OCI-LY1 (cell line): ENCODE measurements around the gene FRMD4A.

Experiments
- H2AFZ ChIP-seq: fragments of 200-600 bp; sonication (generic), shearing (Covaris generic); 2 replicates; pipeline ENCODE4 v1.6.0; 2014; ENCODE audit warnings: antibody characterized with exemption, mild to moderate bottlenecking, low read length
- H3F3A ChIP-seq: fragments of 200-600 bp; sonication (generic), shearing (Covaris generic); 2 replicates; pipeline ENCODE4 v1.6.0; 2014; ENCODE audit warnings: mild to moderate bottlenecking, antibody characterized with exemption, low read length, moderate library complexity; ENCODE audit not compliant: insufficient read depth
- H3K27ac ChIP-seq: fragments of 200-600 bp; sonication (generic); 2 replicates; pipeline ENCODE4 v1.5.1; 2014; ENCODE audit warnings: low read length, mixed run types, mild to moderate bottlenecking, low read depth; ENCODE audit not compliant: poor library complexity, severe bottlenecking
- H3K27me3 ChIP-seq: fragments of 200-600 bp; sonication (generic); 2 replicates; pipeline ENCODE4 v1.6.0; 2014; ENCODE audit warnings: antibody characterized with exemption, mild to moderate bottlenecking, low read length, moderate library complexity; ENCODE audit not compliant: insufficient read depth
- H3K36me3 ChIP-seq: fragments of 200-600 bp; sonication (generic); 2 replicates; pipeline ENCODE4 v1.6.1; 2014; ENCODE audit warnings: mild to moderate bottlenecking, antibody characterized with exemption, low read length, moderate library complexity, mixed read lengths; ENCODE audit not compliant: insufficient read depth
- H3K4me1 ChIP-seq: fragments of 200-600 bp; sonication (generic); 2 replicates; pipeline ENCODE4 v1.5.1; 2014; ENCODE audit warnings: mild to moderate bottlenecking, low read length, moderate library complexity; ENCODE audit not compliant: insufficient read depth, severe bottlenecking
- H3K4me2 ChIP-seq: fragments of 200-600 bp; sonication (generic), shearing (Covaris generic); 2 replicates; pipeline ENCODE4 v1.6.1; 2014; ENCODE audit warnings: low read length
- H3K4me3 ChIP-seq: fragments of 200-600 bp; sonication (generic); 2 replicates; pipeline ENCODE4 v1.5.1; 2014; ENCODE audit warnings: low read length, low read depth, mild to moderate bottlenecking, mixed read lengths; ENCODE audit not compliant: poor library complexity, severe bottlenecking
- H3K79me2 ChIP-seq: fragments of 200-600 bp; shearing (Covaris generic); 2 replicates; pipeline ENCODE4 v1.6.1; 2016; ENCODE audit warnings: mixed run types, low read length, mixed read lengths; ENCODE audit not compliant: insufficient read depth
- H3K9ac ChIP-seq: fragments of 200-600 bp; sonication (generic), shearing (Covaris generic); 2 replicates; pipeline ENCODE4 v1.6.1; 2014; ENCODE audit warnings: mild to moderate bottlenecking, low read length, mixed read lengths
- H3K9me2 ChIP-seq: fragments of 200-600 bp; sonication (generic), shearing (Covaris generic); 2 replicates; pipeline ENCODE4 v1.6.1; 2014; ENCODE audit warnings: low read depth, mild to moderate bottlenecking, low read length, mixed read lengths
- H3K9me3 ChIP-seq: fragments of 200-600 bp; shearing (Covaris generic); 2 replicates; pipeline ENCODE4 v1.6.1; 2014; ENCODE audit warnings: low read length, mixed read lengths
- H4K20me1 ChIP-seq: fragments of 200-600 bp; sonication (generic), shearing (Covaris generic); 2 replicates; pipeline ENCODE4 v1.6.0; 2016; ENCODE audit warnings: mild to moderate bottlenecking, low read length; ENCODE audit not compliant: insufficient read depth
- CTCF ChIP-seq: fragments of 200-600 bp; sonication (generic), shearing (Covaris generic); IDR thresholded peaks from 2 replicates; pipeline ENCODE4 v1.5.1; 2017; ENCODE audit warnings: mild to moderate bottlenecking, antibody characterized with exemption, low read length, moderate library complexity, mixed read lengths
- EZH2 ChIP-seq: fragments of 200-600 bp; sonication (generic), shearing (Covaris generic); IDR thresholded peaks from 2 replicates; pipeline ENCODE4 v1.8.0; 2017; ENCODE audit warnings: borderline replicate concordance, mixed run types, mild to moderate bottlenecking, antibody characterized with exemption, low read length, moderate library complexity, mixed read lengths

Gene FRMD4A

GRCh38 chr10:13946209-13946460 lies 384.6 kb downstream of the FRMD4A start:
- Histone ChIP-seq H3K27me3 (no peaks in the 10 kb centered on the region), H3K27ac (no peak overlapping the region), H3F3A (no peaks in the 10 kb centered on the region), H3K4me3 (no peak overlapping the region), H2AFZ (no peak overlapping the region), H3K36me3 (no peaks in the 10 kb centered on the region), H3K4me1 (no peaks in the 10 kb centered on the region), H3K4me2 (no peak overlapping the region), H3K9me2 (no peaks in the 10 kb centered on the region), H3K9ac (no peak overlapping the region), H3K79me2 (no peaks in the 10 kb centered on the region), H3K9me3 (no peaks in the 10 kb centered on the region), H4K20me1 (no peaks in the 10 kb centered on the region)
- TF ChIP-seq CTCF (no peak), EZH2 (no peak)

GRCh38 chr10:13945390-13946208 lies 385.1 kb downstream of the FRMD4A start:
- Histone ChIP-seq H3K79me2 (no peaks in the 10 kb centered on the region), H3F3A (no peaks in the 10 kb centered on the region), H3K4me3 (no peak overlapping the region), H3K27ac (no peak overlapping the region), H4K20me1 (no peaks in the 10 kb centered on the region), H3K9me2 (no peaks in the 10 kb centered on the region), H3K4me2 (no peak overlapping the region), H3K4me1 (no peaks in the 10 kb centered on the region), H3K9me3 (no peaks in the 10 kb centered on the region), H3K27me3 (no peaks in the 10 kb centered on the region), H3K36me3 (no peaks in the 10 kb centered on the region), H3K9ac (no peak overlapping the region), H2AFZ (no peak overlapping the region)
- TF ChIP-seq EZH2 (no peak), CTCF (no peak)

- Histone ChIP-seq H3K27ac (no peak overlapping the region), H3K79me2 (no peaks in the 10 kb centered on the region), H3K9me2 (no peaks in the 10 kb centered on the region), H3K4me1 (no peaks in the 10 kb centered on the region), H3K36me3 (no peaks in the 10 kb centered on the region), H3K4me3 (no peak overlapping the region), H3K4me2 (no peak overlapping the region), H3K9ac (no peak overlapping the region), H3K9me3 (no peaks in the 10 kb centered on the region), H2AFZ (no peak overlapping the region), H4K20me1 (no peaks in the 10 kb centered on the region), H3F3A (no peaks in the 10 kb centered on the region), H3K27me3 (no peaks in the 10 kb centered on the region)
- TF ChIP-seq CTCF (no peak), EZH2 (no peak)
Observed at GRCh38 chr10:13944823-13945222, 385.9 kb downstream of the FRMD4A start.
